Activated naive CD8-positive, alpha-beta T cell (primary cell): Measurements from ENCODE around the gene KAZN.
"Not testable (repeated sequence)": the region's sequence is repeated elsewhere in the genome, so short reads cannot be mapped to it uniquely, and the experiment has no call there.

Experiments used
- H3K27ac Mint-ChIP-seq: one replicate; pipeline ENCODE4 v1.8.0; 2021; ENCODE audit warnings: mixed read lengths
- H3K27me3 Mint-ChIP-seq: one replicate; pipeline ENCODE4 v1.8.0; 2021; ENCODE audit warnings: mixed read lengths
- H3K36me3 Mint-ChIP-seq: one replicate; pipeline ENCODE4 v1.8.0; 2021; ENCODE audit warnings: mixed read lengths
- H3K4me1 Mint-ChIP-seq: one replicate; pipeline ENCODE4 v1.8.0; 2021; ENCODE audit warnings: low read depth, mixed read lengths
- H3K4me3 Mint-ChIP-seq: one replicate; pipeline ENCODE4 v1.8.0; 2021; ENCODE audit warnings: mild to moderate bottlenecking, mixed read lengths
- H3K9me3 Mint-ChIP-seq: one replicate; pipeline ENCODE4 v1.8.0; 2021; ENCODE audit warnings: low read depth, mixed read lengths

KAZN gene

DNA sequence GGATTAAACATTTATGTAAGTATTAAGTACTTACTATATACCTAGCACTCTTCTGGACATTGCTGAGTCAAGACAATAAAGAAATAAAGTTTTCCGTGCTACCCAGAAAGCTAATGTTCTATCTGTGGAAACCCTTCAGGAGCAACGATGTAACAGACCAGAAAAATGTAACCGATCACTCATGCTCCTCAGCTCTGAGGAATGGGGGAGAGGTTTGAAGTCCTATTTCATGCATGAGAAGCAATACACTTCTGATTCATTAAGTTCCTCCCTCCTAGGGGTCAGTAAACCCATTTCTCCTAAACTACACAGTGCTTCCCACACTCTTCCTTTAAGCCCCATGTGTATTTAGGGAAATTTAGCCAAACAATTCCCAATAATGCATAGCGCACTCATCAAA lies 25.6 kb upstream of the KAZN start:
- no peaks in the 10 kb centered on the region for H3K36me3 Mint-ChIP-seq
- H3K9me3 Mint-ChIP-seq: peaks cover 8% of the 10 kb centered on the region
- no peak overlapping the region for H3K4me3 Mint-ChIP-seq
- no peak overlapping the region for H3K27ac Mint-ChIP-seq
- peaks cover 8% of the 10 kb centered on the region for H3K27me3 Mint-ChIP-seq
- H3K4me1 Mint-ChIP-seq: no peaks in the 10 kb centered on the region

DNA sequence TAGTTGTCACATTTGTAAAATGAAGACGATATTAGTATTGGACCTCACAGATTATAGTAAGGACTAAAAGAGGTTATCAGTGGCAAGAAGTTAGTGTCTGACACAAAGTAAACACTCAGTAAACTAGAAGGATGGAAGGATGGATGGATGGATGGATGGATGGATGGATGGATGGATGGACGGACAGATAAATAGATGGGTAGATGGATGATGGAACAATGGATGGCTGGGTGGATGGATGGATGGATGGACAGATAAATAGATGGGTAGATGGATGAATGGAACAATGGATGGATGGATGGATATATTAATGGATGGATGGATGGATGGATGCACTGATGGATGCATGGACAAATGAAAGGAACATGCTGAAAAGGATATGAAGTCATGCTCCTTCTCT lies 22.3 kb upstream of the KAZN start:
- Mint-ChIP-seq H3K4me3 (no peak overlapping the region), H3K9me3 (peaks cover 11% of the 10 kb centered on the region), H3K36me3 (no peaks in the 10 kb centered on the region), H3K27me3 (peaks cover 4% of the 10 kb centered on the region), H3K27ac (no peak overlapping the region), H3K4me1 (no peaks in the 10 kb centered on the region)

DNA sequence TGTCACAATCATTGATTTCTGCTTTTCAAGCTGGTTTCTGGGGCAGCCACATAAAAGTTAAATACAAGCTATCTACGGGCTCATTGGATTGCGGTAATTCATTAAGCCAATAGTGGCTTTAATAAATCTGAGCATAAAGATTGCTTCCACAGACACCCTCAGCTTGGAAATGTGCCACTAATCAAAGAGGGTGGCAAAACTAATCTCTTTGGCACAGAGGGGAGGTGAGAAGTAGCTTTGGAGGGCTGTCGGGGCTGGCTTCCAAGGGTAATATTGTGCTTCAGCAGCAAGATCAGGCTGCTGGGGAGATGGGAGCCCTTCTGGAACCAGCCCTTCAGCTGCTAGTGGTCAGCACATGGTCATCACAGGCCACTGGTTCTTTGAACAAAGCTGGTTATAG lies 21.2 kb upstream of the KAZN start:
- peaks cover 3% of the 10 kb centered on the region for H3K27me3 Mint-ChIP-seq
- peaks cover 17% of the 10 kb centered on the region for H3K9me3 Mint-ChIP-seq
- no peaks in the 10 kb centered on the region for H3K4me1 Mint-ChIP-seq
- H3K36me3 Mint-ChIP-seq: no peaks in the 10 kb centered on the region
- H3K27ac Mint-ChIP-seq: no peak overlapping the region
- no peak overlapping the region for H3K4me3 Mint-ChIP-seq

GRCh38 chr1:14578156-14578555 lies 20.3 kb upstream of the KAZN start:
- Mint-ChIP-seq H3K27me3 (peaks cover 3% of the 10 kb centered on the region), H3K4me1 (no peaks in the 10 kb centered on the region), H3K9me3 (peaks cover 17% of the 10 kb centered on the region), H3K27ac (no peak overlapping the region), H3K4me3 (no peak overlapping the region), H3K36me3 (no peaks in the 10 kb centered on the region)

GRCh38 chr1:14580295-14580694 lies 18.2 kb upstream of the KAZN start:
- not testable (repeated sequence) for H3K27me3 Mint-ChIP-seq, H3K4me1 Mint-ChIP-seq, H3K9me3 Mint-ChIP-seq, H3K36me3 Mint-ChIP-seq, H3K27ac Mint-ChIP-seq, H3K4me3 Mint-ChIP-seq

- Mint-ChIP-seq H3K4me3 (no peak overlapping the region), H3K9me3 (peaks cover 10% of the 10 kb centered on the region), H3K27me3 (no peaks in the 10 kb centered on the region), H3K4me1 (no peaks in the 10 kb centered on the region), H3K36me3 (no peaks in the 10 kb centered on the region), H3K27ac (no peak overlapping the region)
Observed at GRCh38 chr1:14580986-14581385, 17.5 kb upstream of the KAZN start.

GRCh38 chr1:14583788-14584187 lies 14.7 kb upstream of the KAZN start:
- H3K36me3 Mint-ChIP-seq: no peaks in the 10 kb centered on the region
- peaks cover 10% of the 10 kb centered on the region for H3K9me3 Mint-ChIP-seq
- H3K27ac Mint-ChIP-seq: no peak overlapping the region
- no peaks in the 10 kb centered on the region for H3K4me1 Mint-ChIP-seq
- no peak overlapping the region for H3K4me3 Mint-ChIP-seq
- no peaks in the 10 kb centered on the region for H3K27me3 Mint-ChIP-seq

DNA sequence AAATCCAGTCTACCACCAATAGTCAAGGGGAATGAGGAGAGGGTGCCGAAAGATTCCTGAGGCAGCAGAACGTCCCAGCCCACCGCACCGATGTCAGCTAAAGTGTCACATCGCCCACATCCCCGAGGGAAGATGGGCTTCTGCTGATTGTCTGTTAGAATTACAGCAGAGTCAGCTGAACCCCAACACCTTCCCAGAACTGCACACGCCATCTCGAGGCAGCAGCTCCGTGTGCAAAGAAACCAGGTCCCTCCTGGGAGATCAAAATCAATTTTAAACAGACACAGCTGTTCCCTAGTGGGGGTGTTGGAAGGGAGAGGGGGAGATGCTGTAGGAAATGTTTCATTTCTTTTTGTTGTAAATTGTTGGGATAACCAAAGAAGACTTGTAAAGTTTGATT lies 12.8 kb upstream of the KAZN start:
- Mint-ChIP-seq H3K36me3 (no peaks in the 10 kb centered on the region), H3K27ac (no peak overlapping the region), H3K9me3 (peaks cover 10% of the 10 kb centered on the region), H3K27me3 (peaks cover 5% of the 10 kb centered on the region), H3K4me1 (no peaks in the 10 kb centered on the region), H3K4me3 (no peak overlapping the region)

- Mint-ChIP-seq H3K4me1 (no peaks in the 10 kb centered on the region), H3K27ac (no peak overlapping the region), H3K9me3 (no peaks in the 10 kb centered on the region), H3K36me3 (no peaks in the 10 kb centered on the region), H3K27me3 (peaks cover 17% of the 10 kb centered on the region), H3K4me3 (no peak overlapping the region)
Observed at GRCh38 chr1:14590411-14591180, 7.9 kb upstream of the KAZN start.

DNA sequence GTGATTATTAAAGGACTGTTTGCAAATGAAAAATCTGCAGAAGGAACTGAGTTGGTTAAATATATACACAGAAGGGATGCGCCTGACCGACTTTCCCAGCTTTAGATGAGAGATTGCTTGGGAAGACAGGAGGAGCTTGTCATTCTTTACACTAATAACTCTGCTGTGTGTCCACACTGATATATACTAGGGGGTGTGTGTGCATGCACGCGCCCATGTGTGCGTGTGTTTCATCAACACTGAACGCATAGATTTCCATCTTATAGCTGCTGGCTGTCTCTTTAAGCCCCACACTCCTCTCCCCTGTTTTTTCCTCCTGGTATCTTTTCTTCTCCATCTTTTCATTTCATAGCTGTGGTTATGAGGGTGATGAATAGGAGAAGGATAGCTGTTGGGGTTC lies 6.9 kb upstream of the KAZN start:
- no peaks in the 10 kb centered on the region for H3K4me1 Mint-ChIP-seq
- H3K36me3 Mint-ChIP-seq: no peaks in the 10 kb centered on the region
- H3K27ac Mint-ChIP-seq: no peak overlapping the region
- peaks cover 24% of the 10 kb centered on the region for H3K27me3 Mint-ChIP-seq
- no peaks in the 10 kb centered on the region for H3K9me3 Mint-ChIP-seq
- no peak overlapping the region for H3K4me3 Mint-ChIP-seq

- peaks cover 27% of the 10 kb centered on the region for H3K27me3 Mint-ChIP-seq
- no peaks in the 10 kb centered on the region for H3K9me3 Mint-ChIP-seq
- no peaks in the 10 kb centered on the region for H3K36me3 Mint-ChIP-seq
- H3K27ac Mint-ChIP-seq: no peak overlapping the region
- no peak overlapping the region for H3K4me3 Mint-ChIP-seq
- no peaks in the 10 kb centered on the region for H3K4me1 Mint-ChIP-seq
Observed at GRCh38 chr1:14592004-14592631, 6.4 kb upstream of the KAZN start.

GRCh38 chr1:14593302-14593701 lies 5.2 kb upstream of the KAZN start:
- H3K4me3 Mint-ChIP-seq: no peak overlapping the region
- H3K27ac Mint-ChIP-seq: no peak overlapping the region
- no peaks in the 10 kb centered on the region for H3K4me1 Mint-ChIP-seq
- H3K9me3 Mint-ChIP-seq: no peaks in the 10 kb centered on the region
- H3K36me3 Mint-ChIP-seq: no peaks in the 10 kb centered on the region
- H3K27me3 Mint-ChIP-seq: peaks cover 27% of the 10 kb centered on the region

- no peaks in the 10 kb centered on the region for H3K4me1 Mint-ChIP-seq
- H3K27me3 Mint-ChIP-seq: peaks cover 27% of the 10 kb centered on the region
- no peaks in the 10 kb centered on the region for H3K36me3 Mint-ChIP-seq
- H3K4me3 Mint-ChIP-seq: no peak overlapping the region
- H3K9me3 Mint-ChIP-seq: no peaks in the 10 kb centered on the region
- H3K27ac Mint-ChIP-seq: no peak overlapping the region
Observed at GRCh38 chr1:14594045-14594444, 4.4 kb upstream of the KAZN start.

GRCh38 chr1:14596591-14596990 lies 1.9 kb upstream of the KAZN start:
- H3K27me3 Mint-ChIP-seq: peaks cover 39% of the 10 kb centered on the region
- H3K4me3 Mint-ChIP-seq: no peak overlapping the region
- H3K36me3 Mint-ChIP-seq: no peaks in the 10 kb centered on the region
- no peaks in the 10 kb centered on the region for H3K9me3 Mint-ChIP-seq
- peaks cover 8% of the 10 kb centered on the region for H3K4me1 Mint-ChIP-seq
- H3K27ac Mint-ChIP-seq: no peak overlapping the region

DNA sequence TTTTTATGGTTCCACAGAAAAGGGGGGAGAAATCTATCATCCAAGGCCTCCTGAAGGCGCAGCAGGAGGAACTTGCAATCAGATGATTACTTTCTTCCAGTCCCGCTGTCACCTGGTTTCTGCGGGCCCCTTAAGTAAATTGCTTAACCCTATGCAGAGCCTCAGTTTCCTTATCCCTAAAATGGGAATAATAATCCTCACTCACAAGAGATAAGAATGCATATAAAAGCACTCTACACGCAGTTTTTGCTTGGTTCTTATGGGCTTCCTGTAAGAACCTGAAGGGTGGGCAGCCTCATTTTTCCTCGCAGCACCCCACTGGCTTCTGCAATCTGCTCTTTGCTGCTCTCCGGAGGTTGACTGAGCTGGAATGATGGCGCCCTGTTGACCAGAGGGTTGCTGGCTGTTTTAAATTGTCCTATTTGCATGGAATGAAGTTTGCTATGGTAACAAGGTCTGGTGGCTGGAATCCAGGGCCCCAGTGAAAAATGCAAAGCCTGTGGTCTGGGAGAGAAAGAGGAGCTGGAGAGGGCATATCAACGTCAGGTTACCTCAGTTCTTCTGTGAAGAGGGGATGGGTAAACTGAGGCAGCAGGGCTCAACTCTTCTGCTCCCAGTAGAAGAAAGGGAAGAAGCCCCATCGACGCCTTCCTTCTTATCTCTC lies 1.0 kb upstream of the KAZN start:
- H3K27me3 Mint-ChIP-seq: peaks cover 41% of the 10 kb centered on the region

More for the DNA sequence above, 1.0 kb upstream of the KAZN start:
- Mint-ChIP-seq H3K9me3 (no peaks in the 10 kb centered on the region), H3K27ac (no peak overlapping the region), H3K4me3 (no peak overlapping the region), H3K36me3 (no peaks in the 10 kb centered on the region), H3K4me1 (peaks cover 8% of the 10 kb centered on the region)
